Measurements from ENCODE around the gene PARP16. TPM values are rescaled to one million over a fixed set of nuclear protein-coding genes. Genes with fewer than 3 reads are reported as not detected.

PARP16 gene
- 12.4 TPM for total RNA-seq

GRCh38 chr15:65286704-65287519 is at the start of gene PARP16:
TSS of gene PARP16 (minus strand) at chr15:65286883. CDS start at chr15:65286426, 457 bp downstream.
- DNase-seq (ENCODE audit: low spot score): peak; percentile 90

GRCh38 chr15:65335278-65336055 is 48.8 kb upstream of the PARP16 start:
- no peak for DNase-seq (ENCODE audit: low spot score)

- DNase-seq (ENCODE audit: low spot score): no peak
These were observed 48.0 kb upstream of the PARP16 start for GRCh38 chr15:65334586-65335231.

GRCh38 chr15:65333856-65334255 is 47.2 kb upstream of the PARP16 start:
- DNase-seq (ENCODE audit: low spot score): no peak

- no peak for DNase-seq (ENCODE audit: low spot score)
These were observed 46.6 kb upstream of the PARP16 start for GRCh38 chr15:65333148-65333820.

- no peak for DNase-seq (ENCODE audit: low spot score)
These were observed 45.9 kb upstream of the PARP16 start for GRCh38 chr15:65332391-65333147.

- no peak for DNase-seq (ENCODE audit: low spot score)
These were observed 45.1 kb upstream of the PARP16 start for GRCh38 chr15:65331811-65332210.

GRCh38 chr15:65330934-65331645 is 44.4 kb upstream of the PARP16 start:
- DNase-seq (ENCODE audit: low spot score): no peak

- no peak for DNase-seq (ENCODE audit: low spot score)
These were observed 43.5 kb upstream of the PARP16 start for GRCh38 chr15:65329984-65330735.

- DNase-seq (ENCODE audit: low spot score): no peak
These were observed 42.8 kb upstream of the PARP16 start for GRCh38 chr15:65329288-65329983.

- DNase-seq (ENCODE audit: low spot score): no peak
These were observed 42.0 kb upstream of the PARP16 start for GRCh38 chr15:65328506-65329287.

GRCh38 chr15:65327651-65328393 is 41.1 kb upstream of the PARP16 start:
- no peak for DNase-seq (ENCODE audit: low spot score)

GRCh38 chr15:65326818-65327217 is 40.1 kb upstream of the PARP16 start:
- no peak for DNase-seq (ENCODE audit: low spot score)

- peak; percentile 22 for DNase-seq (ENCODE audit: low spot score)
These were observed 39.4 kb upstream of the PARP16 start for GRCh38 chr15:65326117-65326526.

- peak; percentile 58 for DNase-seq (ENCODE audit: low spot score)
These were observed 36.4 kb upstream of the PARP16 start for GRCh38 chr15:65323071-65323511.

GRCh38 chr15:65318870-65319356 is 32.2 kb upstream of the PARP16 start:
- peak; percentile 83 for DNase-seq (ENCODE audit: low spot score)

- no peak for DNase-seq (ENCODE audit: low spot score)
These were observed 25.8 kb upstream of the PARP16 start for GRCh38 chr15:65312400-65312916.

All from mucosa of gallbladder (tissue), 1 donor.